ENCODE results near the gene LYZL6.

DNA sequence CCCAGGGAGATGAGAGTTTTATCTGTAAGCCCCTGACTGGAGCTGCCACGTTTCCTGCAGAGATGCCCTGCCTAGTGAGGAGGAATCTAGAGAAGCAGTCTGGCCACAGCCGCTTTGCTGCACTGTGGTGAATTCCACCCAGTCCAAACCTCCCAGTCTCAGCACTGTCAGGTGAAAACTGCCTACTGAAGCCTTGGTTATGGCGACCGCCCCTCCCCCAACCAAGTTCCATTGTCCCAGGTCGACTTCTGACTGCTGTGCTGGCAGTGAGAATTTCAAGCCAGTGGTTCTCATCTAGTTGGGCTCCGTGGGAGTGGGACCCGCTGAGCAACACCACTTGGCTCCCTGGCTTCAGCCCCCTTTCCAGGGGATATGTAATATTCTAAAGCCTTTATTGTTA is 10.2 kb upstream of the LYZL6 start:
- TF ChIP-seq, protein P1, sequence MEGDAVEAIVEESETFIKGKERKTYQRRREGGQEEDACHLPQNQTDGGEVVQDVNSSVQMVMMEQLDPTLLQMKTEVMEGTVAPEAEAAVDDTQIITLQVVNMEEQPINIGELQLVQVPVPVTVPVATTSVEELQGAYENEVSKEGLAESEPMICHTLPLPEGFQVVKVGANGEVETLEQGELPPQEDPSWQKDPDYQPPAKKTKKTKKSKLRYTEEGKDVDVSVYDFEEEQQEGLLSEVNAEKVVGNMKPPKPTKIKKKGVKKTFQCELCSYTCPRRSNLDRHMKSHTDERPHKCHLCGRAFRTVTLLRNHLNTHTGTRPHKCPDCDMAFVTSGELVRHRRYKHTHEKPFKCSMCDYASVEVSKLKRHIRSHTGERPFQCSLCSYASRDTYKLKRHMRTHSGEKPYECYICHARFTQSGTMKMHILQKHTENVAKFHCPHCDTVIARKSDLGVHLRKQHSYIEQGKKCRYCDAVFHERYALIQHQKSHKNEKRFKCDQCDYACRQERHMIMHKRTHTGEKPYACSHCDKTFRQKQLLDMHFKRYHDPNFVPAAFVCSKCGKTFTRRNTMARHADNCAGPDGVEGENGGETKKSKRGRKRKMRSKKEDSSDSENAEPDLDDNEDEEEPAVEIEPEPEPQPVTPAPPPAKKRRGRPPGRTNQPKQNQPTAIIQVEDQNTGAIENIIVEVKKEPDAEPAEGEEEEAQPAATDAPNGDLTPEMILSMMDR (IDR thresholded peaks at IDR 0.05; ENCODE audit: poor library complexity), result no peak
- no peak for TF ChIP-seq EZH2 (IDR thresholded peaks at IDR 0.05; ENCODE audit: borderline replicate concordance)

All from hepatocyte (in vitro differentiated cells).